Measurements from ENCODE around the gene CCDC127.
A peak's percentile ranks its signal among the peaks of the same experiment; 100 is the strongest.
"Not testable (repeated sequence)": the region's sequence is repeated elsewhere in the genome, so short reads cannot be mapped to it uniquely, and the experiment has no call there.

Gene CCDC127, protein sequence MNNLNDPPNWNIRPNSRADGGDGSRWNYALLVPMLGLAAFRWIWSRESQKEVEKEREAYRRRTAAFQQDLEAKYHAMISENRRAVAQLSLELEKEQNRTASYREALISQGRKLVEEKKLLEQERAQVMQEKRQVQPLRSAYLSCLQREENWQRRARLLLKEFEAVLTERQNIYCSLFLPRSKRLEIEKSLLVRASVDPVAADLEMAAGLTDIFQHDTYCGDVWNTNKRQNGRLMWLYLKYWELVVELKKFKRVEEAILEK

GRCh38 chr5:217494-218456, at the start of gene CCDC127, which contains the start of gene SDHA:
Gene CCDC127, minus strand, starts transcription at chr5:218153. Its CDS starts 1,304 bp downstream, at chr5:216849.
Gene SDHA, plus strand, starts transcription at chr5:218320. Its CDS starts 36 bp downstream, at chr5:218356.
- Histone ChIP-seq H3K79me2 (ENCODE audit: insufficient read depth, low read length) (peaks cover 84% of the 10 kb centered on the region), H3K36me3 (ENCODE audit: insufficient read depth, low read length) (peaks cover 19% of the 10 kb centered on the region), H3K4me3 (ENCODE audit: low read depth in 1 of 2, low read length in 2 of 2) (peak within 1 kb of the TSS; percentile 88 to 93), H3K4me1 (ENCODE audit: insufficient read depth, low read length) (peaks cover 38% of the 10 kb centered on the region), H3K27ac (ENCODE audit: low read length) (peak within 1 kb of the TSS; percentile 85), H2AFZ (ENCODE audit: low read depth, low read length) (peak within 1 kb of the TSS; percentile 89), H3K4me2 (ENCODE audit: insufficient read depth, low read length) (peak within 1 kb of the TSS; percentile 73), H4K20me1 (ENCODE audit: insufficient read depth, low read length) (peaks cover 32% of the 10 kb centered on the region), H3K9ac (ENCODE audit: low read depth, low read length) (peak within 1 kb of the TSS; percentile 94)
- TF ChIP-seq, protein P1, sequence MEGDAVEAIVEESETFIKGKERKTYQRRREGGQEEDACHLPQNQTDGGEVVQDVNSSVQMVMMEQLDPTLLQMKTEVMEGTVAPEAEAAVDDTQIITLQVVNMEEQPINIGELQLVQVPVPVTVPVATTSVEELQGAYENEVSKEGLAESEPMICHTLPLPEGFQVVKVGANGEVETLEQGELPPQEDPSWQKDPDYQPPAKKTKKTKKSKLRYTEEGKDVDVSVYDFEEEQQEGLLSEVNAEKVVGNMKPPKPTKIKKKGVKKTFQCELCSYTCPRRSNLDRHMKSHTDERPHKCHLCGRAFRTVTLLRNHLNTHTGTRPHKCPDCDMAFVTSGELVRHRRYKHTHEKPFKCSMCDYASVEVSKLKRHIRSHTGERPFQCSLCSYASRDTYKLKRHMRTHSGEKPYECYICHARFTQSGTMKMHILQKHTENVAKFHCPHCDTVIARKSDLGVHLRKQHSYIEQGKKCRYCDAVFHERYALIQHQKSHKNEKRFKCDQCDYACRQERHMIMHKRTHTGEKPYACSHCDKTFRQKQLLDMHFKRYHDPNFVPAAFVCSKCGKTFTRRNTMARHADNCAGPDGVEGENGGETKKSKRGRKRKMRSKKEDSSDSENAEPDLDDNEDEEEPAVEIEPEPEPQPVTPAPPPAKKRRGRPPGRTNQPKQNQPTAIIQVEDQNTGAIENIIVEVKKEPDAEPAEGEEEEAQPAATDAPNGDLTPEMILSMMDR (IDR thresholded peaks at IDR 0.05; ENCODE audit: borderline replicate concordance, extremely low read depth, low read length, poor library complexity, severe bottlenecking): peak; percentile 66
- not testable (repeated sequence) for H3K27me3 ChIP-seq (ENCODE audit: insufficient read depth, low read length, poor library complexity); H3K9me3 ChIP-seq (ENCODE audit: insufficient read depth, low read length, severe bottlenecking)
- peak; percentile 87 for ATAC-seq (ENCODE audit: insufficient read depth, low read depth)
- peak; percentile 97 for DNase-seq

DNA sequence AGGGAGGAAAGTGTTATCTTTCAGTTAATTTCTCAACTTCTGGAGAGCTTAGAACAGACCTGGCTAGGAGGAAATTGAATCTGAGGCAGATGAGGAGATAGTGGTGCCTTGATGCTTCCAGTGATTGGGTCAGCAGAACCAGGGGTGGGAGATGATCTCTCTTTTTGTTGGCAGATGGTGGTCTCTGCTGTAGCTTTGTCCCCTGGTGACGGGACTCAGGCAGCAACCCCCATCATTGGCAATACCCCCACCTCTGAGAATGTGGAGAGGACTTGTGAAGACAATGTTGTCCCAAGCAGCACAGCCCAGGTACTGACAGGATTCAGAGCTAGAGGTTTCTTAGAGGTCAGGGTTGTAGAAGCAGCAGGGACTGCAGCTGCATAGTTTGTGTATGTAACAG, 49.8 kb upstream of the CCDC127 start:
- peaks cover 14% of the 10 kb centered on the region for H3K36me3 ChIP-seq (ENCODE audit: insufficient read depth, low read length)
- H4K20me1 ChIP-seq (ENCODE audit: insufficient read depth, low read length): no peaks in the 10 kb centered on the region; the same call in 1 of the 2 replicates
- H3K4me1 ChIP-seq (ENCODE audit: insufficient read depth, low read length): peaks cover 13% of the 10 kb centered on the region
- H3K79me2 ChIP-seq (ENCODE audit: insufficient read depth, low read length): peaks cover 12% of the 10 kb centered on the region
- TF ChIP-seq, protein P1 (IDR thresholded peaks at IDR 0.05; ENCODE audit: borderline replicate concordance, extremely low read depth, low read length, poor library complexity, severe bottlenecking): no peak
- TF ChIP-seq EZH2 (IDR thresholded peaks at IDR 0.05; ENCODE audit: borderline replicate concordance, low read depth, low read length, severe bottlenecking): no peak
- H3K9me3 ChIP-seq (ENCODE audit: insufficient read depth, low read length, severe bottlenecking): no peaks in the 10 kb centered on the region
- no peak overlapping the region for H2AFZ ChIP-seq (ENCODE audit: low read depth, low read length)
- DNase-seq (no peak), ATAC-seq (ENCODE audit: insufficient read depth, low read depth) (no peak)
- no peak overlapping the region for H3K4me2 ChIP-seq (ENCODE audit: insufficient read depth, low read length)
- no peaks in the 10 kb centered on the region for H3K27me3 ChIP-seq (ENCODE audit: insufficient read depth, low read length, poor library complexity)
- no peak overlapping the region for H3K4me3 ChIP-seq (ENCODE audit: low read depth in 1 of 2, low read length in 2 of 2)
- H3K27ac ChIP-seq (ENCODE audit: low read length): no peak overlapping the region
- H3K9ac ChIP-seq (ENCODE audit: low read depth, low read length): no peak overlapping the region

- not testable (repeated sequence) for H4K20me1 ChIP-seq (ENCODE audit: insufficient read depth, low read length); H3K4me1 ChIP-seq (ENCODE audit: insufficient read depth, low read length); H3K4me2 ChIP-seq (ENCODE audit: insufficient read depth, low read length); H3K4me3 ChIP-seq (ENCODE audit: low read depth in 1 of 2, low read length in 2 of 2); DNase-seq; H3K9me3 ChIP-seq (ENCODE audit: insufficient read depth, low read length, severe bottlenecking); H3K79me2 ChIP-seq (ENCODE audit: insufficient read depth, low read length); H3K27me3 ChIP-seq (ENCODE audit: insufficient read depth, low read length, poor library complexity); H3K9ac ChIP-seq (ENCODE audit: low read depth, low read length); H2AFZ ChIP-seq (ENCODE audit: low read depth, low read length); H3K27ac ChIP-seq (ENCODE audit: low read length); ATAC-seq (ENCODE audit: insufficient read depth, low read depth)
- H3K36me3 ChIP-seq (ENCODE audit: insufficient read depth, low read length): peaks cover 14% of the 10 kb centered on the region
Measured at GRCh38 chr5:266311-267026, 48.5 kb upstream of the CCDC127 start.
